H7 (cell line): ENCODE results near the gene HERC3. TPM values are rescaled to one million over a fixed set of nuclear protein-coding genes. Genes with fewer than 3 reads are reported as not detected.

Experiments
- total RNA-seq: library from RNA; depleted of rRNA; stranded (reverse); fragments of >200 nt; shearing (Covaris generic); gene quantifications from 2 replicates; pipeline ENCODE4 v1.2.3, GENCODE V29; 2014; rRNA removed

HERC3 gene
- total RNA-seq, 1 experiment from 2014 or later, result 2.0 TPM

Other genes with a start within 250 kb of the HERC3 start
- gene HERC6, start 213.6 kb upstream of the HERC3 start, total RNA-seq, result 1.9 and 2.9 TPM in 2 replicates
- 6.1 and 7.6 TPM in 2 replicates for gene HERC5, start 135.4 kb upstream of the HERC3 start, total RNA-seq
- gene PYURF, start 68.7 kb upstream of the HERC3 start, total RNA-seq, result 67.6 and 69.3 TPM in 2 replicates
- gene NAP1L5, start 105.3 kb downstream of the HERC3 start, total RNA-seq, result 1.3 and 1.8 TPM in 2 replicates